SU-DHL-6 (cell line): ENCODE data around the gene LYSMD2.

Experiments
- CTCF ChIP-seq: fragments of 200-600 bp; sonication (generic); IDR thresholded peaks from one replicate; pipeline ENCODE4 v1.5.1; 2017; ENCODE audit warnings: antibody characterized with exemption, mild to moderate bottlenecking, low read length, moderate library complexity; ENCODE audit not compliant: insufficient read depth, poor library complexity, severe bottlenecking
- EZH2phosphoT487 ChIP-seq: fragments of 200-600 bp; sonication (generic), shearing (Covaris generic); conservative IDR thresholded peaks from 2 replicates; pipeline ENCODE4 v1.6.1; 2018; ENCODE audit warnings: mild to moderate bottlenecking, antibody characterized with exemption, low read length, moderate library complexity, mixed read lengths

GRCh38 chr15:51727141-51727897 is 10.1 kb downstream of the LYSMD2 start:
- no peak for TF ChIP-seq CTCF
- TF ChIP-seq EZH2phosphoT487, result no peak
